Ectodermal cell (in vitro differentiated cells): Measurements from ENCODE around the gene RHEB.
A peak's percentile ranks its signal among the peaks of the same experiment; 100 is the strongest.
"Not testable (repeated sequence)": the region's sequence is repeated elsewhere in the genome, so short reads cannot be mapped to it uniquely, and the experiment has no call there.

Source experiments
- H3K27ac ChIP-seq: 2 replicates; pipeline ENCODE4 v1.7.0; 2013; ENCODE audit warnings: mild to moderate bottlenecking, low read depth, low read length; ENCODE audit not compliant: insufficient read depth, poor library complexity, severe bottlenecking
- H3K27me3 ChIP-seq: 2 replicates; pipeline ENCODE4 v1.7.0; 2013; ENCODE audit warnings: mild to moderate bottlenecking, low read length; ENCODE audit not compliant: insufficient read depth, control insufficient read depth, poor library complexity, severe bottlenecking
- H3K36me3 ChIP-seq: one replicate; pipeline ENCODE4 v1.7.0; 2013; ENCODE audit warnings: low read length; ENCODE audit not compliant: control insufficient read depth, insufficient read depth
- H3K4me1 ChIP-seq: one replicate; pipeline ENCODE4 v1.7.0; 2013; ENCODE audit warnings: low read length; ENCODE audit not compliant: control insufficient read depth, insufficient read depth
- H3K4me3 ChIP-seq: 2 replicates; pipeline ENCODE4 v1.7.0; 2013; ENCODE audit warnings: low read depth, low read length, control low read depth; ENCODE audit not compliant: insufficient read depth
- H3K9me3 ChIP-seq: 2 replicates; pipeline ENCODE4 v1.7.0; 2013; ENCODE audit warnings: mild to moderate bottlenecking, low read length, moderate library complexity; ENCODE audit not compliant: control insufficient read depth
- WGBS, 2 experiments: methylation state at CpG; one replicate each; pipeline ENCODE4 v1.1.7; 2013; ENCODE audit warnings: missing lambda C conversion rate in 2 of 2; 5-methylcytosine and 5-hydroxymethylcytosine counted together

RHEB gene

DNA sequence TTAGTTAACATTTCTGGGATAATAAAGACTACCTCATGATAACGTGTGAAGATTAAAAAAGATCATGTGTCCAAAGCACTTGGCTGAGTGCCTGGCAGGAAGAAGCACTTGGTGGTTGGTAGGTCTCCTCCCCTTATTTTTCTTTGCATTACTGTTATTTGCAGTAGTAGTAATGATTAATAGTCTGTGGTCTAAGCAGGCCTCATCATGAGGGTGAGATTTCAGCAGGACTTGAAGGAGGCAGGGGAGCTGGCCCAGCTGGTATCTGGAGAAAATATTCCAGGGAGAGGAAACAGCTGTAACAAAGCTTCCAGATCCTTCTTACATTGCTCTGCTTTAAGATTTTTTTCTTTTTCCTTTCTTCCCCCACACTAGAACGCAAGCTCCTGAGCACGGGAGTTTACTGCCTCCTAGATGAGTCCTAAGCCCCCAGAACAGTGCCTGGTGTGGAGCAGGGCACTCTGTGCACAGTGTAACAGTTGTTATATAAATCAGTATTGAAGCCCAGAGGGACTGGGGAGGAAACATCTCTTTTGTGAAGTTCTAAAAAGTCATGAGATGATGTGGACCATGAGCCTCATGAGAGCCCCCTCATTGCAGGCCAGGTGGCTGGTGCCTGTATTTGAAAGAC is 31.1 kb upstream of the RHEB start:
- H3K27me3 ChIP-seq: no peaks in the 10 kb centered on the region
- H3K4me1 ChIP-seq: peaks cover 5% of the 10 kb centered on the region
- no peak overlapping the region for H3K4me3 ChIP-seq
- no peaks in the 10 kb centered on the region for H3K36me3 ChIP-seq
- 62% methylated on average over 3 of the region's 3 CpGs for WGBS, 2 experiments
- H3K9me3 ChIP-seq: no peaks in the 10 kb centered on the region
- no peak overlapping the region for H3K27ac ChIP-seq

DNA sequence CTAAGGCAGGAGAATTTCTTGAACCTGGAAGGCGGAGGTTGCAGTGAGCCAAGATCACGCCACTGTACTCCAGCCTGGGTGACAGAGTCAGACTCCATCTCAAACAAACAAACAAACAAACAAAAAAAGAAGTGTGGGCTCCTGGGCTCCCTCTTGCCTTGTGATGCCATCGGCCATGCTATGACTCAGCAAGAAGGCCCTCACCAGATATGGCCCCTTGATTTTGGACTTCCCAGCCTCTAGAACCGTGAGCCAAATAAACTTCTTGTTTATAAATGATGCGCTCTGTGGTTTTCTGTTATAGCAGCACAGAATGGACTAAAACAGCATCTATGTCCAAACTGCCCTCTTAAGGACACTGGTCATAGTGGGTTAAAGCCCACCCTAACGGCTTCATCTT is 29.9 kb upstream of the RHEB start:
- 94 to 96% methylated on average over 6 of the region's 6 CpGs for WGBS, 2 experiments
- Histone ChIP-seq H3K27ac (no peak overlapping the region), H3K27me3 (no peaks in the 10 kb centered on the region), H3K4me3 (no peak overlapping the region), H3K4me1 (peaks cover 5% of the 10 kb centered on the region), H3K36me3 (no peaks in the 10 kb centered on the region), H3K9me3 (no peaks in the 10 kb centered on the region)

DNA sequence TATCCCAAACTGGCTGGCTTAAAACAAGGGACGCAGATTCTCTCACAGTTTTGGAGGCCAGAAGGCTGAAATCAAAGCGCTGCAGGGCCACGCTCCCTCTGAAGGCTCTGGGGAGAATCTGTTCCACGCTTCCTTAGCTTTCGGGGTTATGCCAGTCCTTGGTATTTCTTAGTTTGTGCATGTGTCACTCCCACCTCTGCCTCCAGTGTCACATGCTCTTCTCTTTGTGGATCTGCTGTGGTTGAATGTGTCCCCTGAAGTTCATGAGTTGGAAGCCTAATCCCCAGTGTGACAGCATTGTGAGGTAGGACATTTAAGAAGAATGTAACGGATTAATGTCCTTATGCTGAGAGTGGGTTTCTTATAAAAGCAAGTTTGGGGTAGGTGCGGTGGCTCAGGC is 29.4 kb upstream of the RHEB start:
- H3K4me1 ChIP-seq: peaks cover 5% of the 10 kb centered on the region
- no peaks in the 10 kb centered on the region for H3K9me3 ChIP-seq
- no peaks in the 10 kb centered on the region for H3K27me3 ChIP-seq
- 90 to 92% methylated on average over 7 of the region's 7 CpGs for WGBS, 2 experiments
- H3K4me3 ChIP-seq: no peak overlapping the region
- no peak overlapping the region for H3K27ac ChIP-seq
- H3K36me3 ChIP-seq: no peaks in the 10 kb centered on the region

DNA sequence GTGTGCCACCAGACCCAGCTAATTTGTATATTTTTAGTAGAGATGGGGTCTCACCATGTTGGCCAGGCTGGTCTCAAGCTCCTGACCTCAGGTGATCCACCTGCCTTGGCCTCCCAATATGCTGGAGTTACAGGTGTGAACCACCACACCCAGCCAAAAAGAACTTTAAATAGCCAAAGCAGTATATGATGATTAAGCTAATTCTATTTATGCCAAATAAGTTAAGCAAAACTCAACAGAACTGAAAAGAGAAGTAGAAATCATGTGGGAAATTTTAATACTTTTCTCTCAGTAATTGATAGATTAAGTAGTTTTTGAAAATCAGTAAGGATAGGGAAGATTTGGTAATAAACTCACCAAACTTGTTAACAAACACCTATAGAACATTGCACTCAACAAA is 24.5 kb upstream of the RHEB start:
- Histone ChIP-seq H3K27me3 (no peaks in the 10 kb centered on the region), H3K36me3 (no peaks in the 10 kb centered on the region), H3K27ac (no peak overlapping the region), H3K9me3 (no peaks in the 10 kb centered on the region), H3K4me3 (no peak overlapping the region), H3K4me1 (peaks cover 5% of the 10 kb centered on the region)

DNA sequence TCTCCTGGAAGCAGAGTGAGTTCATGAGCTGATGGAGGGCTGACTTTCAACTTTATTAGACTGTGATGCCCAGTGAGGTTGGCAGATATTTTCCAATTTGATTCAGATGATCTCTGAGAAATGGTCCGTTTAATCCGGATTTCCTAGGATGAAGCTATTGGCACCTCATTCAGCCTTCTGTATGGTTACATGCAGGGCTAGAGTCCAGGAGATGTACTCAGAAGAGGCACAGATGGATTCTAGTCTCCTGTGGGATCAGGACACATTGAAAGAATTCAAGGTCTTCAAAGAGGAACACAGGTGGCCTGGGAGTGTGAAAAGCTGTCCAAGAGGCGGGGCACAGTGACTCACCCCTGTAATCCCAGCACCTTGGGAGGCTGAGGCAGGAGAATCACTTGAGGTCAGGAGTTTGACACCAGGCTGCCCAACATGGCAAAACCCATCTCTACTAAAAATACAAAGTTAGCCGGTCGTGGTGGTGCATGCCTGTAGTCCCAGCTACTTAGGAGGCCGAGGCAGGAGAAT is 23.0 kb upstream of the RHEB start:
- H3K9me3 ChIP-seq: no peaks in the 10 kb centered on the region
- no peak overlapping the region for H3K27ac ChIP-seq
- WGBS, 2 experiments: 91 to 93% methylated on average over 6 of the region's 6 CpGs
- peaks cover 18% of the 10 kb centered on the region for H3K4me1 ChIP-seq
- no peaks in the 10 kb centered on the region for H3K27me3 ChIP-seq
- H3K4me3 ChIP-seq: no peak overlapping the region
- H3K36me3 ChIP-seq: no peaks in the 10 kb centered on the region

DNA sequence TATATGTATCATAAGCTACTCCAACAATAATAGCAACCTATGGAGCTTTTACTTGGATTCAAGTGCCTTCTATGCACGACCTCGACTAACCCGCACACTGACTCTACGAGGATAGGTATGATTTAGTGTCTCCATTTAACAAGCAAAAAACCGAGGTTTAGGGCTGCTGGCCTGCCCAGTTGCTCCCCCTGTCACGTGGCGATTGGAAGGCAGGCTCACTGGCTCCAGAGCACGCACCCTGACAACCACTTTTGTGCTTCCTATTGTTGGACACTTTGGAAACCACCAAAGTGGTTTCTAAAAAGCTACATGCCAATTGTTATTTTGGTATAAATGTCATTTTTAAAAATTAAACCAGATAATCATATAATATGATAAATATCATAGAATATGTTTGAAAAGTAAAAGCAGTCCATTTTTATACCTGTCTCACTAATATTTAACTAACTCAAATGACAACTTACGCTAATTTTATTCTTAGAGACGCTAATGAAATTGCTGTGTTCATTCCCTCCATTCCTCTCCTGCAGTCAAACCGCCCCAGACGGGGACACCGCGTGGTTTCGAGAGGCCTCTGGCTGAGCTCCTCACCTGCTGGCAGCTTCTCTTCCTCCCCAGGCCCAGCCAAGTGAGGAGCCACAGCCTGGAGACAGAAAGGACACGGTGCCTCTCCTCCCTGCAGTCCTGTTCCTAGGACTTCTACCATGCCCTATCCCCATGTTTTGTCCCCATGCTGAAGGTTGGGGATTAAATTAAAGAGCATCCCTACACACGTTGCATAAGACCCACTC is 22.2 kb upstream of the RHEB start:
- Histone ChIP-seq H3K9me3 (no peaks in the 10 kb centered on the region), H3K27me3 (no peaks in the 10 kb centered on the region), H3K27ac (no peak overlapping the region), H3K4me1 (peaks cover 18% of the 10 kb centered on the region), H3K4me3 (no peak overlapping the region), H3K36me3 (no peaks in the 10 kb centered on the region)
- WGBS, 2 experiments: 89 to 90% methylated on average over 17 of the region's 17 CpGs

DNA sequence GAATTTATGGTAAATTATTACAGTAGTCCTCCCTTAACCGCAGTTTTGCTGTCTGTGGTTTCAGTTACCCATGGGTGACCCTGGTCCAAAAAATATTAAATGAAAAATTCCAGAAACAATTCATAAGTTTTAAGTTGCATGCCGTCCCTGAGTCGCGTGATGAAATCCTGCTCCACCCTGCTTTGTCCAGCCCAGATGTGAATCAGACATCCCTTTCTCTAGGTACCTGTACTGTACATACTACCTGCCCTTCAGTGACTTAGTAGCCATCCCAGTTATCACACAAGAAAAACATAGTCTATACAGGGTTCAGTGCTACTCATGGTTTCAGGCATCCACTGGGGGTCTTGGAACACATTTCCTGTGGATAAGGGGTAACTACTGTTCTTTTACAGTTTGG is 20.5 kb upstream of the RHEB start:
- H3K9me3 ChIP-seq: no peaks in the 10 kb centered on the region
- no peaks in the 10 kb centered on the region for H3K36me3 ChIP-seq
- 95 to 99% methylated on average over 4 of the region's 4 CpGs for WGBS, 2 experiments
- H3K4me3 ChIP-seq: no peak overlapping the region
- H3K4me1 ChIP-seq: peaks cover 18% of the 10 kb centered on the region
- no peaks in the 10 kb centered on the region for H3K27me3 ChIP-seq
- no peak overlapping the region for H3K27ac ChIP-seq

DNA sequence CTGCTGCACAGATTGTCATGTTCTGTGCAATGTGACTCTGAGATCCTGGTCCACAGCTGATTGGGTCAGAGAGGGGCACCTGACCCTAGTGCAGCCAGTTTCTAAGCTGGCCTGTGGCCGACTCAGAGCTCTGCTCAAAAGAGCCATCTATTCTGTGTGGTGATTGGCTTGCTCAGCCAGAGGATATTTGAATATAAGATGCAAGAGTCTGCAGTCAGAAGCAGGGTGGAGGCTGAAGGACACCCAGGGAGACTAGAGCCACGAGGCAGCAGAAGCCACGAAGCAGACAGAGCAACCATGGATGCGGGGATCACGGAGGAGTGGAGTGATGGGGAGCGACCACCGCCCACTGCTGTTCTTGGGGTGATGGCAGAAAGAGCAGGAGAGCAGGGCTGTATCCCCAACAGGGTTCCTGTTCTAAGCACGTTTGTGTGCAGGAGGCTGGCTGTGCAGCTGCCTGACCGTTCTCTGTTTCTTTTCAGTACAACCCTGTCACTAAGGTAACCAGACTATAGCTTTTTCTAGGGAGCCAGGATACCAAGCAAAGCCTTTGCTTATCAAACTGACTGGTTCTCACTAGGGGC is 19.5 kb upstream of the RHEB start:
- H3K27me3 ChIP-seq: no peaks in the 10 kb centered on the region
- no peaks in the 10 kb centered on the region for H3K9me3 ChIP-seq
- H3K36me3 ChIP-seq: no peaks in the 10 kb centered on the region
- H3K27ac ChIP-seq: peak overlapping the region; percentile 76
- H3K4me1 ChIP-seq: peaks cover 18% of the 10 kb centered on the region
- 63 to 69% methylated on average over 9 of the region's 9 CpGs for WGBS, 2 experiments
- no peak overlapping the region for H3K4me3 ChIP-seq

DNA sequence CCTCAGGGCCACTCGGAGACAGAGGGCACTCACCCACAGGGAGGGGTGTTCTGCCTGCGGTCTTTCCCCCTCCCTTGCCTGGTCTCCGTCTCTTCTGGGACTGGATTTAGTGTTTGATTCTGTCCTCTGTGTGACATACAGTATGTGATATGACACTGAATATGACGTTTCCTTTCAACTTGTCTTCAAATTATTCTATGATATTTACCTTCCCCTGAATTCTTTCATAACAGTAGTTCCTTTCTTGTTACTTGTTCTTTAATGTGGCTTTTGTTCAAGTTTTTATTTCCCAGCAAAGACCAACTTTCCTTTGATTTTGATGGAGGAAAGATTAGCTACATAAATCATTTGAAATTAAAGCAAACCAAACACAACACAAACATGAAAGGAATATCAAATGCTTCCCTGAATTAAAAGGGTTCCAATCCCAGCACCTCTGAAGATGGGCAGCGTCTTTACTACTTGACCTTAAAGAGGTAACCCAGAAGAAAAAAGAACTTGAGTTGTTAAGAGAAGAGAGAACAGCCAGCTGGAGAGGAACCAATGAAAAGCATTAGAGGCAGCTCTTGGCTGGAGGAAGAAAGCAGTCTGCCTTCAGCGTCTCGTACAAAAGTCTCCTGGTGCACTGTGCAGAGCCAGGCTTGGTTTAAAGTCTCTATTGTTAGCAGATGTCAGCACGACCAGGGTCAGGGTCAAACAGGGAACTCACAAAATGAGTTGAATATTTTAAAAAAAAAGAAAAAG is 18.3 kb upstream of the RHEB start:
- H3K9me3 ChIP-seq: no peaks in the 10 kb centered on the region
- no peak overlapping the region for H3K27ac ChIP-seq
- no peaks in the 10 kb centered on the region for H3K36me3 ChIP-seq
- no peak overlapping the region for H3K4me3 ChIP-seq
- WGBS, 2 experiments: 84 to 89% methylated on average over 6 to 7 of the region's 8 CpGs
- H3K27me3 ChIP-seq: no peaks in the 10 kb centered on the region
- H3K4me1 ChIP-seq: peaks cover 18% of the 10 kb centered on the region

DNA sequence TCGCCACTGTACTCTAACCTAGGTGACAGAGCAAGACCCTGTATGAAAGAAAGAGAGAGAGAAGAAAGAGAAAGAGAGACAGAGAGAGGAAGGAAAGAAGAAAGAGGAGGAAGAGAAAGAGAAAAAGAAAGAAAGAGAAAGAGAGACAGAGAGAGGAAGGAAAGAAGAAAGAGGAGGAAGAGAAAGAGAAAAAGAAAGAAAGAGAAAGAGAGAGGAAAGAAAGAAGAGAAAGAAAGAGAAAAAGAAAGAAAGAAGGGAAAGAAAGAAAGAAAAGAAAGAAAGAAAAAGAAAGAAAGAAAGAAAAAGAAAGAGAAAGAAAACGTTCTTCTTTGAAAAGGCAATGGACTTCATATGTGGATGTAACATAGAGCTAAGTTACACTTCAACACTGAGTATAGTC is 16.5 kb upstream of the RHEB start:
- H3K36me3 ChIP-seq, H3K4me3 ChIP-seq, H3K9me3 ChIP-seq, H3K27ac ChIP-seq, H3K27me3 ChIP-seq: not testable (repeated sequence)
- 93 to 95% methylated on average over 2 of the region's 2 CpGs for WGBS, 2 experiments
- peaks cover 18% of the 10 kb centered on the region for H3K4me1 ChIP-seq
